Breast epithelium (tissue), 3 donors: ENCODE results near the gene VWA2.

Source experiments
- POLR2A ChIP-seq: fragments of 450-650 bp; IDR thresholded peaks from one replicate; pipeline ENCODE4 v1.6.1; 2016; ENCODE audit warnings: antibody characterized with exemption, mild to moderate bottlenecking, moderate library complexity
- POLR2AphosphoS5 ChIP-seq, 3 donors: sonication (generic); formaldehyde crosslinking; IDR thresholded peaks; one replicate each; pipeline ENCODE4 v1.6.1; 2017; ENCODE audit warnings: antibody characterized with exemption in 3 of 3
- TF ChIP-seq, protein P1 (sequence below), 3 donors: fragments of 450-650 bp; IDR thresholded peaks; one replicate each; pipeline ENCODE4 v1.5.1; 2016 to 2017; ENCODE audit warnings: antibody characterized with exemption in 3 of 3, mild to moderate bottlenecking in 3 of 3, moderate library complexity in 3 of 3

DNA sequence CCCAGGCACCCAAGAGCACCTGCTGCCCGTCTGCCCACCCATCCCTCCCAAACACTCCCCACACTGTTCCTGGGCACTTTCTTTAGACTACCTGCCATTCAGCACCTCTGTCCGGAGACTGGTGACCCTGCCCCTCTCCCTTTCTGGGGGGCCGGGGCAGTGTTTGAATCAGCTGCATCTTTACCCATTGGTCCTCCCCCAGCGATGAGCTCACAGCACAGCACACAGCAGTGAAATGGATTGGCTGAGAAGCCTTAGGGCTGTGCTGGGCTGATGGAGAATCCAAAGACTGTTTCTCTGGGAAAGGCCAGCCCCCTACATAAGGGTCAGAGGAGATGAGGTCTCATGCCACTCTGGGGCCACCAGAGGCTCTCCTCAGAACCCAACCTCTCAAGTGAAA lies 40.2 kb downstream of the VWA2 start:
- TF ChIP-seq, protein P1, sequence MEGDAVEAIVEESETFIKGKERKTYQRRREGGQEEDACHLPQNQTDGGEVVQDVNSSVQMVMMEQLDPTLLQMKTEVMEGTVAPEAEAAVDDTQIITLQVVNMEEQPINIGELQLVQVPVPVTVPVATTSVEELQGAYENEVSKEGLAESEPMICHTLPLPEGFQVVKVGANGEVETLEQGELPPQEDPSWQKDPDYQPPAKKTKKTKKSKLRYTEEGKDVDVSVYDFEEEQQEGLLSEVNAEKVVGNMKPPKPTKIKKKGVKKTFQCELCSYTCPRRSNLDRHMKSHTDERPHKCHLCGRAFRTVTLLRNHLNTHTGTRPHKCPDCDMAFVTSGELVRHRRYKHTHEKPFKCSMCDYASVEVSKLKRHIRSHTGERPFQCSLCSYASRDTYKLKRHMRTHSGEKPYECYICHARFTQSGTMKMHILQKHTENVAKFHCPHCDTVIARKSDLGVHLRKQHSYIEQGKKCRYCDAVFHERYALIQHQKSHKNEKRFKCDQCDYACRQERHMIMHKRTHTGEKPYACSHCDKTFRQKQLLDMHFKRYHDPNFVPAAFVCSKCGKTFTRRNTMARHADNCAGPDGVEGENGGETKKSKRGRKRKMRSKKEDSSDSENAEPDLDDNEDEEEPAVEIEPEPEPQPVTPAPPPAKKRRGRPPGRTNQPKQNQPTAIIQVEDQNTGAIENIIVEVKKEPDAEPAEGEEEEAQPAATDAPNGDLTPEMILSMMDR (IDR thresholded peaks at IDR 0.05) = no peak
- TF ChIP-seq POLR2A (no peak), POLR2AphosphoS5 (IDR thresholded peaks at IDR 0.05) (no peak)
